Pancreas (tissue), 10 donors: ENCODE data around the gene SAA1. TPM values are rescaled to one million over a fixed set of nuclear protein-coding genes. Genes with fewer than 3 reads are reported as not detected.

Experiments used
- ATAC-seq, 4 donors: fragments of 200-7000 bp; cut with Tn5 transposase; one replicate each; pipeline versions ENCODE4 v1.8.0 to v1.9.1; 2020; ENCODE audit warnings: mild to moderate bottlenecking in 4 of 4, moderate library complexity in 4 of 4
- DNase-seq, 6 donors: peaks; one replicate each; pipeline ENCODE4 v3.0.0-alpha.2; 2020
- FAIRE-seq: peaks from 2 replicates; lab custom pipeline; 2012; peaks lifted over from hg19 to GRCh38; lab: Jason Lieb, UNC
- H3K27ac ChIP-seq, 4 donors: fragments of 200-600 bp; sonication (generic); 1 replicate in 3 of 4; 2 replicates in 1 of 4; pipeline versions ENCODE4 v1.5.0 to v1.8.0; 2020
- H3K27me3 ChIP-seq, 4 donors: fragments of 200-600 bp; one replicate each; pipeline ENCODE4 v1.8.0; 2021
- H3K36me3 ChIP-seq, 3 donors: fragments of 200-600 bp; sonication (generic) in 1 of 3; one replicate each; pipeline versions ENCODE4 v1.5.0 to v1.8.0; 2020 to 2021
- H3K4me1 ChIP-seq, 3 donors: fragments of 200-600 bp; one replicate each; pipeline ENCODE4 v1.8.0; 2021
- H3K4me3 ChIP-seq, 4 donors: fragments of 200-600 bp; sonication (generic) in 2 of 4; one replicate each; pipeline versions ENCODE4 v1.5.0 to v1.8.0; 2020 to 2021
- H3K9me3 ChIP-seq, 4 donors: fragments of 200-600 bp; one replicate each; pipeline ENCODE4 v1.8.0; 2021
- CTCF ChIP-seq, 4 donors: fragments of 200-600 bp; sonication (generic) in 3 of 4; IDR thresholded peaks; one replicate each; pipeline versions ENCODE4 v1.5.0 to v1.8.0; 2021; ENCODE audit warnings: antibody characterized with exemption in 4 of 4
- WGBS, 2 donors: extraction: QIAGEN DNeasy Blood & Tissue Kit; methylation state at CpG; one replicate each; pipeline ENCODE4 v1.1.7; 2013; 5-methylcytosine and 5-hydroxymethylcytosine counted together
- intact Hi-C, 3 donors: fragments of 100-400 bp; cut with DNase I; formaldehyde crosslinking; loops; one replicate each; pipeline versions ENCODE4 v1.11.1 to v1.14.2; 2022
- polyA plus RNA-seq, 2 donors: library from polyadenylated mRNA; stranded (reverse); fragments of 200-250 nt; gene quantifications; one replicate each; pipeline ENCODE4 v1.2.3, GENCODE V29; 2013
- total RNA-seq, 6 donors: library from RNA; stranded (reverse); fragmentation: NEBNext Ultra II Directional in 4 of 6; extraction: Animal tissue kit (Norgen Biotek cat#: 25700) in 4 of 6; gene quantifications; one replicate each; pipeline versions ENCODE4 v1.2.1 to v1.2.4, GENCODE V29; 2021 to 2023
- donor health status: healthy with polysubstance abuse.
- donor health status: DM: no; HTN: no; CAD: no; lungs with moderate emphysema.
- donor health status: DM: no; HTN: no; CAD: no.
- donor health status: control.
- donor health status: control.
- donor health status: Bipolar disorder and iron deficiency.
- donor health status: DM: yes; HTN: yes; CAD: no.
- donor health status: DM: no; HTN: no; CAD: no.
- donor health status: DM: no; HTN: no; CAD: no.
- donor health status: DM: yes; HTN: yes; CAD: no.

SAA1 gene
- total and polyA plus RNA-seq, 8 donors, result 0.67 to 77.9 (median 11.3) TPM

- H3K4me1 ChIP-seq, result peaks cover 23 to 38% (median 27%) of the 10 kb centered on the region in 3 donors
- 31 to 39% methylated on average over 3 of the region's 3 CpGs for WGBS, 2 donors
- H3K4me3 ChIP-seq, result no peak overlapping the region
- DNase-seq, result no peak
- FAIRE-seq, result no peak
- H3K36me3 ChIP-seq, result no peaks in the 10 kb centered on the region
- peak; percentile 60 to 73 (median 67) for ATAC-seq
- peak overlapping the region in 2 of 4 donors; percentile 34 to 66 for H3K27ac ChIP-seq
- TF ChIP-seq CTCF (IDR thresholded peaks at IDR 0.05), result no peak
- no peaks in the 10 kb centered on the region for H3K27me3 ChIP-seq
- H3K9me3 ChIP-seq, result no peaks in the 10 kb centered on the region
- intact Hi-C loops, result no loop called here
These were observed 45.9 kb downstream of the SAA1 start for GRCh38 chr11:18312012-18312411.

GRCh38 chr11:18312663-18313420, 46.8 kb downstream of the SAA1 start:
- Histone ChIP-seq H3K4me1 (peaks cover 21 to 36% (median 27%) of the 10 kb centered on the region in 3 donors), H3K27me3 (no peaks in the 10 kb centered on the region), H3K27ac (peak overlapping the region; percentile 2 to 66 (median 35)), H3K9me3 (no peaks in the 10 kb centered on the region), H3K36me3 (no peaks in the 10 kb centered on the region), H3K4me3 (no peak overlapping the region)
- DNase-seq, result no peak
- no peak for TF ChIP-seq CTCF (IDR thresholded peaks at IDR 0.05)
- WGBS, 2 donors, result 45 to 57% methylated on average over 2 of the region's 2 CpGs
- no peak for FAIRE-seq
- intact Hi-C loops, result no loop called here
- ATAC-seq, result peak in 3 of 4 donors; percentile 18 to 69 (median 47)

- Histone ChIP-seq H3K27ac (no peak overlapping the region), H3K27me3 (no peaks in the 10 kb centered on the region), H3K9me3 (no peaks in the 10 kb centered on the region), H3K4me3 (no peak overlapping the region), H3K4me1 (peaks cover 12 to 34% (median 22%) of the 10 kb centered on the region in 3 donors), H3K36me3 (no peaks in the 10 kb centered on the region)
- DNase-seq, result peak in 1 of 6 donors; percentile 23
- 74 to 76% methylated on average over 9 to 10 of the region's 10 CpGs for whole genome bisulfite sequencing, 2 donors
- no peak for FAIRE-seq
- ATAC-seq, result peak in 1 of 4 donors; percentile 23
- TF ChIP-seq CTCF (IDR thresholded peaks at IDR 0.05), result no peak
- intact Hi-C loops, result no loop called here
These were observed 48.1 kb downstream of the SAA1 start for GRCh38 chr11:18313965-18314763.

GRCh38 chr11:18314784-18315523, 48.9 kb downstream of the SAA1 start:
- no peaks in the 10 kb centered on the region for H3K27me3 ChIP-seq
- H3K27ac ChIP-seq, result no peak overlapping the region
- ATAC-seq (no peak), DNase-seq (no peak), FAIRE-seq (no peak)
- intact Hi-C loops, result no loop called here
- H3K4me1 ChIP-seq, result peaks cover 19 to 34% (median 22%) of the 10 kb centered on the region in 3 donors
- 83 to 91% methylated on average over 9 of the region's 9 CpGs for WGBS, 2 donors
- H3K4me3 ChIP-seq, result no peak overlapping the region
- H3K9me3 ChIP-seq, result no peaks in the 10 kb centered on the region
- no peaks in the 10 kb centered on the region for H3K36me3 ChIP-seq
- TF ChIP-seq CTCF (IDR thresholded peaks at IDR 0.05), result no peak
